ENCODE results near the gene ALOX5AP. TPM values are rescaled to one million over a fixed set of nuclear protein-coding genes. Genes with fewer than 3 reads are reported as not detected.
A peak's percentile ranks its signal among the peaks of the same experiment; 100 is the strongest.

ALOX5AP gene
- total RNA-seq, 1 donor: 0.43 TPM

DNA sequence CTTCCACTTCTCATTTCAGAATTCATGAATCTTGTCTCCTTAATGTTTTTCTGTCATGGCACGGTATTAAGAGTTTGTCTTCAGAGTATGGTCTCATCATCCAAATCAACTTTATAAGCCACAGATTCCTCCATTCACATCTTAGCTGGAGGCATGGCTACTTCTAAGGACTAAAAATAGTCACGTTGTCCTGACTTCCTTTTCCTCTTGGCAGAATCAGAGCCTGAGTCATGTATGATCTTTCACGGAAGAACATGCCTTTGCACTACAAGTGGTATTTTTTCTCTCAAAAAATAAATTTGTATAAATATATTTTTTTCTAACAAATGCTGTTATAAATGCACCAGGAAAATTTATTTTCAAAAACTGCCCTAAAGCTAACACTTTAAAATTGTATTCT lies 71.4 kb downstream of the ALOX5AP start:
- TF ChIP-seq, protein P1, sequence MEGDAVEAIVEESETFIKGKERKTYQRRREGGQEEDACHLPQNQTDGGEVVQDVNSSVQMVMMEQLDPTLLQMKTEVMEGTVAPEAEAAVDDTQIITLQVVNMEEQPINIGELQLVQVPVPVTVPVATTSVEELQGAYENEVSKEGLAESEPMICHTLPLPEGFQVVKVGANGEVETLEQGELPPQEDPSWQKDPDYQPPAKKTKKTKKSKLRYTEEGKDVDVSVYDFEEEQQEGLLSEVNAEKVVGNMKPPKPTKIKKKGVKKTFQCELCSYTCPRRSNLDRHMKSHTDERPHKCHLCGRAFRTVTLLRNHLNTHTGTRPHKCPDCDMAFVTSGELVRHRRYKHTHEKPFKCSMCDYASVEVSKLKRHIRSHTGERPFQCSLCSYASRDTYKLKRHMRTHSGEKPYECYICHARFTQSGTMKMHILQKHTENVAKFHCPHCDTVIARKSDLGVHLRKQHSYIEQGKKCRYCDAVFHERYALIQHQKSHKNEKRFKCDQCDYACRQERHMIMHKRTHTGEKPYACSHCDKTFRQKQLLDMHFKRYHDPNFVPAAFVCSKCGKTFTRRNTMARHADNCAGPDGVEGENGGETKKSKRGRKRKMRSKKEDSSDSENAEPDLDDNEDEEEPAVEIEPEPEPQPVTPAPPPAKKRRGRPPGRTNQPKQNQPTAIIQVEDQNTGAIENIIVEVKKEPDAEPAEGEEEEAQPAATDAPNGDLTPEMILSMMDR (IDR thresholded peaks at IDR 0.05; ENCODE audit: insufficient read depth, low read depth, low read length): no peak
- peak; percentile 60 for DNase-seq (ENCODE audit: low read depth)

DNA sequence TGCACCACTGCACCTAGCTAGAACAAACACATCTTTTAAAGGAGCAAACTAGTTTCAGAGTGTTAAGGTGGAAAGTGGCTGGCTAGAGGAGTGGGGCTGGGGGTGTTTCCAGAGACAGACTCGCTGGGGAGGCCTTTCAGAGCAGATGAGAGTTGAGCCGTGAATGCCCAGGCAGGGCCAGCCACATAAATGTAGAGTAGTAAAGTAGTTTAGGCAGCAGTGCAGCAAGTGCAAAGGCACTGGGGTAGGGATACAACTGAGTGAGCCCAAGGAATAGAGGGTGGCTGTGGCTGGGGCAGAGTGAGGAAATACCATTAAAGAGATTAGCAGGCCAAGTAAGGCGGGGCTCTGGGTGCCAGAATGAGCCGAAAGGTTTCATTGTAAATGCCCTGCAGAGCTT lies 72.0 kb downstream of the ALOX5AP start:
- no peak for DNase-seq (ENCODE audit: low read depth)
- no peak overlapping the region for H3K4me3 ChIP-seq (ENCODE audit: low read depth, low read length)
- TF ChIP-seq, protein P1 (IDR thresholded peaks at IDR 0.05; ENCODE audit: insufficient read depth, low read depth, low read length): no peak

More for the DNA sequence above, 71.4 kb downstream of the ALOX5AP start:
- no peak overlapping the region for H3K4me3 ChIP-seq (ENCODE audit: low read depth, low read length)

DNA sequence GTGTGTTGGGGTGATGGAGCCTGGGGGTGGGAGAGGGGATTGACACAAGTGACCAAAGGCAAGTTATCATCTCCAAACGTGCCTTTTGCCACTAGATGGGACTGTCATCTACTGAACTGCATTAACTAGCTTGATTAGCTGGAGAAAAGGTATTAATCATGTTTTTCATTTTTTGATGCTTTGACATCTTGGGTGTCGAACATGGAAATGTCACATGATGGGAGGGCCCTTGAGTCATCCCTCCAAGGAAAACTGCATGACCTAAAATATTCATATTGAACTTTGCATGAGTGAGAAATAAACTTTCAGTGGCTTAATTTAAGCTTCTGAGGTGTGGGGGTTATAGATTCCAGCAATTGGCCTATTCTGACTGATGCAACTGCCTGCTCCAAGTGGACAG lies 73.3 kb downstream of the ALOX5AP start:
- H3K4me3 ChIP-seq (ENCODE audit: low read depth, low read length): no peak overlapping the region
- TF ChIP-seq, protein P1 (IDR thresholded peaks at IDR 0.05; ENCODE audit: insufficient read depth, low read depth, low read length): peak; percentile 14
- no peak for DNase-seq (ENCODE audit: low read depth)

DNA sequence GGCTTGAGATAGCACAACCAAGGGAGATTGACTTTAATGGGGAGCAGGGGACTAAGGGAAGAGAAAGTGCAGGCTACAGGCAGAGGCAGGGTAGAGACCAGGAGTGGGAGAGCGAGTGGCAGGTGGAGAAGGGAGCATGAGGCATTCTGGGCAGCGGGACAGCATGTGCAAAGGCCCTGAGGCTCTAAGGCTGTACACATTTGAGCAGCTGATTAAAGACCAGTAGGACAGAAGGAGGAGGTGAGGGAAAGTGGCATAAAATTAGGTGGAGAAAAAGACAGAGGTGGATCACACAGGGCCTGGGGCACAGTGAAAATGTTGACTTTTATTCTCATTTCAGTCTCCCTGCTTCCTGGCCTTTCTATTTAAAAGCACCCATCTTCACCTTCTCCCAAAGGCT lies 74.4 kb downstream of the ALOX5AP start:
- DNase-seq (ENCODE audit: low read depth): no peak
- TF ChIP-seq, protein P1 (IDR thresholded peaks at IDR 0.05; ENCODE audit: insufficient read depth, low read depth, low read length): no peak
- no peak overlapping the region for H3K4me3 ChIP-seq (ENCODE audit: low read depth, low read length)

DNA sequence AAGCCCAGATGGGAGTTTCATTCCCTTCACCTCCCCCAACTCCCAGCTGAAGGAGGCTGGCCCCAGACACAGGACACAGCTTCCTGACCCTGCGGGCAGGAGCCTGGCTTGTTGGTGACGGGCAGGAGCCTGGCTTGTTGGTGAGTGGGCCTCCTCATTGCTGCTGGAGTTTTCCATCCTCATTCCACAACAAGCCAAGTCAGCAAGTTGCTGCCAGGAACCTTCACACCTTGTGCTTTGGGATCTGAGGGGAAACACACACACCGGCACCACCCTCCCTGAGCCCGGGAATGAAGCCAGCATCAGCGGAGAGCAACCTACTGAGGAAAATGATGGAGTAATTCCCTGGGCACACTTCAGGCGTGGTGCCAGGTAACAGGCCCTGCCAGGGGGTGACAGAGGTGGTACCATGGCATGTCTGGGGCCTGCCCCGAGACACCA lies 74.9 kb downstream of the ALOX5AP start:
- no peak overlapping the region for H3K4me3 ChIP-seq (ENCODE audit: low read depth, low read length)
- TF ChIP-seq, protein P1 (IDR thresholded peaks at IDR 0.05; ENCODE audit: insufficient read depth, low read depth, low read length): no peak
- no peak for DNase-seq (ENCODE audit: low read depth)

DNA sequence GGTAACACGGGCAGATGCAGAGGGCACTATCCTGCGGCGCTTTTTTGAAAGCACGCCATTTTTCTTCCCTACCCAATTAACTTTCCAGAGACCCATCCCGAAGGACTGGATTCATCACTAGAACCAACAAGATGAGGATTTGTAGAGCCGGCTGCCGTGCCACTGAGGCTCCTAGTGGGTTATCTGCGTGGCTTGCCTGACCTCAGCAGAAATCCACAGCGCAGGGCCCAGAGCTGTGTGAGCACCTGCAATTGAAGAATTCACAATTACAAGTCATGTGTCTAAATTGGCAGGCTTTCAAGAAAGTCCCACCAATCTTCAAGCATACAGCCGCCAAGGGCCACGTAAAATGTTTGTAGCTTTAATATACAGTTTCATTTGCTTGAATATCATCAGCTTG lies 75.5 kb downstream of the ALOX5AP start:
- no peak for DNase-seq (ENCODE audit: low read depth)
- no peak overlapping the region for H3K4me3 ChIP-seq (ENCODE audit: low read depth, low read length)
- TF ChIP-seq, protein P1 (IDR thresholded peaks at IDR 0.05; ENCODE audit: insufficient read depth, low read depth, low read length): no peak

Other genes with a start within 250 kb of the ALOX5AP start
- gene USPL1, start 117.6 kb upstream of the ALOX5AP start, total RNA-seq: 16.4 and 21.2 TPM in 2 replicates
- 12.1 and 20.0 TPM in 2 replicates for gene MEDAG, start 170.7 kb downstream of the ALOX5AP start, total RNA-seq
- under 0.01 TPM in 1 of 2 replicates, not detected in the other for gene TEX26, start 197.1 kb downstream of the ALOX5AP start, total RNA-seq